ENCODE results near the gene ANO4.

Gene ANO4

DNA sequence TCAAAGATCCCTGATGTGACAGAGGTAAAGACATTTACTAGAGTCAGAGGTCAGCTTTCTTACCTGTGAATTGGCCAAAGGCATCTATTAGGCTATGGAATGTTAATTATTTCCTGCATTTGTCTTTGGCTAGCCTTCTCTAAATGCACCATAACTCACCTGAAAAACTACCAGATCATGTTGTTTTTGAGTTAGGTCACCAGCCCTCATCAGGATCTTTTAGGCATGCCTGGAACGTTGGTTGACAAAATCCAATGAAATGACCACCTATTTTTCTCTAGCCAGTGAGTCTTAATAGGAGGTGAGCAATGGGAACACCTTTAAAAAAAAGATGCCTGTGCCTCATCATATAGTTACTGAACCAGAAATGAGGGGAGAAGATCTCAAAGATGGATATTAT is 46.2 kb downstream of the ANO4 start:
- TF ChIP-seq ZNF8 (CRISPR knock-in tag; IDR thresholded peaks at IDR 0.05): no peak
- no peak for TF ChIP-seq ISL1 (CRISPR knock-in tag; IDR thresholded peaks at IDR 0.05)
- TF ChIP-seq SNAI2 (CRISPR knock-in tag; IDR thresholded peaks at IDR 0.05): no peak
- TF ChIP-seq GLIS3 (CRISPR knock-in tag; IDR thresholded peaks at IDR 0.05): no peak
- TF ChIP-seq, protein P1, sequence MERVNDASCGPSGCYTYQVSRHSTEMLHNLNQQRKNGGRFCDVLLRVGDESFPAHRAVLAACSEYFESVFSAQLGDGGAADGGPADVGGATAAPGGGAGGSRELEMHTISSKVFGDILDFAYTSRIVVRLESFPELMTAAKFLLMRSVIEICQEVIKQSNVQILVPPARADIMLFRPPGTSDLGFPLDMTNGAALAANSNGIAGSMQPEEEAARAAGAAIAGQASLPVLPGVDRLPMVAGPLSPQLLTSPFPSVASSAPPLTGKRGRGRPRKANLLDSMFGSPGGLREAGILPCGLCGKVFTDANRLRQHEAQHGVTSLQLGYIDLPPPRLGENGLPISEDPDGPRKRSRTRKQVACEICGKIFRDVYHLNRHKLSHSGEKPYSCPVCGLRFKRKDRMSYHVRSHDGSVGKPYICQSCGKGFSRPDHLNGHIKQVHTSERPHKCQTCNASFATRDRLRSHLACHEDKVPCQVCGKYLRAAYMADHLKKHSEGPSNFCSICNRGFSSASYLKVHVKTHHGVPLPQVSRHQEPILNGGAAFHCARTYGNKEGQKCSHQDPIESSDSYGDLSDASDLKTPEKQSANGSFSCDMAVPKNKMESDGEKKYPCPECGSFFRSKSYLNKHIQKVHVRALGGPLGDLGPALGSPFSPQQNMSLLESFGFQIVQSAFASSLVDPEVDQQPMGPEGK (CRISPR knock-in tag; IDR thresholded peaks at IDR 0.05; ENCODE audit: borderline replicate concordance): no peak
- no peak for TF ChIP-seq CSDC2 (CRISPR knock-in tag; IDR thresholded peaks at IDR 0.05)
- TF ChIP-seq ESRRG (CRISPR knock-in tag; IDR thresholded peaks at IDR 0.05): no peak
- no peak for TF ChIP-seq ZFP30 (CRISPR knock-in tag; IDR thresholded peaks at IDR 0.05)
- TF ChIP-seq, protein P2, sequence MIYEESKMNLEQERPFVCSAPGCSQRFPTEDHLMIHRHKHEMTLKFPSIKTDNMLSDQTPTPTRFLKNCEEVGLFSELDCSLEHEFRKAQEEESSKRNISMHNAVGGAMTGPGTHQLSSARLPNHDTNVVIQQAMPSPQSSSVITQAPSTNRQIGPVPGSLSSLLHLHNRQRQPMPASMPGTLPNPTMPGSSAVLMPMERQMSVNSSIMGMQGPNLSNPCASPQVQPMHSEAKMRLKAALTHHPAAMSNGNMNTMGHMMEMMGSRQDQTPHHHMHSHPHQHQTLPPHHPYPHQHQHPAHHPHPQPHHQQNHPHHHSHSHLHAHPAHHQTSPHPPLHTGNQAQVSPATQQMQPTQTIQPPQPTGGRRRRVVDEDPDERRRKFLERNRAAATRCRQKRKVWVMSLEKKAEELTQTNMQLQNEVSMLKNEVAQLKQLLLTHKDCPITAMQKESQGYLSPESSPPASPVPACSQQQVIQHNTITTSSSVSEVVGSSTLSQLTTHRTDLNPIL (CRISPR knock-in tag; IDR thresholded peaks at IDR 0.05; ENCODE audit: low read depth): no peak
- no peak for TF ChIP-seq TCF4 (CRISPR knock-in tag; IDR thresholded peaks at IDR 0.05; ENCODE audit: borderline replicate concordance)
- TF ChIP-seq, protein P3, sequence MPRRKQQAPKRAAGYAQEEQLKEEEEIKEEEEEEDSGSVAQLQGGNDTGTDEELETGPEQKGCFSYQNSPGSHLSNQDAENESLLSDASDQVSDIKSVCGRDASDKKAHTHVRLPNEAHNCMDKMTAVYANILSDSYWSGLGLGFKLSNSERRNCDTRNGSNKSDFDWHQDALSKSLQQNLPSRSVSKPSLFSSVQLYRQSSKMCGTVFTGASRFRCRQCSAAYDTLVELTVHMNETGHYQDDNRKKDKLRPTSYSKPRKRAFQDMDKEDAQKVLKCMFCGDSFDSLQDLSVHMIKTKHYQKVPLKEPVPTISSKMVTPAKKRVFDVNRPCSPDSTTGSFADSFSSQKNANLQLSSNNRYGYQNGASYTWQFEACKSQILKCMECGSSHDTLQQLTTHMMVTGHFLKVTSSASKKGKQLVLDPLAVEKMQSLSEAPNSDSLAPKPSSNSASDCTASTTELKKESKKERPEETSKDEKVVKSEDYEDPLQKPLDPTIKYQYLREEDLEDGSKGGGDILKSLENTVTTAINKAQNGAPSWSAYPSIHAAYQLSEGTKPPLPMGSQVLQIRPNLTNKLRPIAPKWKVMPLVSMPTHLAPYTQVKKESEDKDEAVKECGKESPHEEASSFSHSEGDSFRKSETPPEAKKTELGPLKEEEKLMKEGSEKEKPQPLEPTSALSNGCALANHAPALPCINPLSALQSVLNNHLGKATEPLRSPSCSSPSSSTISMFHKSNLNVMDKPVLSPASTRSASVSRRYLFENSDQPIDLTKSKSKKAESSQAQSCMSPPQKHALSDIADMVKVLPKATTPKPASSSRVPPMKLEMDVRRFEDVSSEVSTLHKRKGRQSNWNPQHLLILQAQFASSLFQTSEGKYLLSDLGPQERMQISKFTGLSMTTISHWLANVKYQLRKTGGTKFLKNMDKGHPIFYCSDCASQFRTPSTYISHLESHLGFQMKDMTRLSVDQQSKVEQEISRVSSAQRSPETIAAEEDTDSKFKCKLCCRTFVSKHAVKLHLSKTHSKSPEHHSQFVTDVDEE (CRISPR knock-in tag; IDR thresholded peaks at IDR 0.05): no peak
- TF ChIP-seq OSR1 (CRISPR knock-in tag; IDR thresholded peaks at IDR 0.05): no peak
- TF ChIP-seq ZNF565 (CRISPR knock-in tag; conservative IDR thresholded peaks at IDR 0.05; ENCODE audit: low read depth): no peak
- TF ChIP-seq PPARA (CRISPR knock-in tag; IDR thresholded peaks at IDR 0.05; ENCODE audit: borderline replicate concordance): no peak
- TF ChIP-seq, protein P4, sequence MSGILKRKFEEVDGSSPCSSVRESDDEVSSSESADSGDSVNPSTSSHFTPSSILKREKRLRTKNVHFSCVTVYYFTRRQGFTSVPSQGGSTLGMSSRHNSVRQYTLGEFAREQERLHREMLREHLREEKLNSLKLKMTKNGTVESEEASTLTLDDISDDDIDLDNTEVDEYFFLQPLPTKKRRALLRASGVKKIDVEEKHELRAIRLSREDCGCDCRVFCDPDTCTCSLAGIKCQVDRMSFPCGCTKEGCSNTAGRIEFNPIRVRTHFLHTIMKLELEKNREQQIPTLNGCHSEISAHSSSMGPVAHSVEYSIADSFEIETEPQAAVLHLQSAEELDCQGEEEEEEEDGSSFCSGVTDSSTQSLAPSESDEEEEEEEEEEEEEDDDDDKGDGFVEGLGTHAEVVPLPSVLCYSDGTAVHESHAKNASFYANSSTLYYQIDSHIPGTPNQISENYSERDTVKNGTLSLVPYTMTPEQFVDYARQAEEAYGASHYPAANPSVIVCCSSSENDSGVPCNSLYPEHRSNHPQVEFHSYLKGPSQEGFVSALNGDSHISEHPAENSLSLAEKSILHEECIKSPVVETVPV (CRISPR knock-in tag; IDR thresholded peaks at IDR 0.05): no peak
- no peak for TF ChIP-seq ZNF70 (CRISPR knock-in tag; IDR thresholded peaks at IDR 0.05)
- TF ChIP-seq ARNTL (CRISPR knock-in tag; IDR thresholded peaks at IDR 0.05; ENCODE audit: borderline replicate concordance, low read depth): no peak
- no peak for TF ChIP-seq ZC3H10 (CRISPR knock-in tag; IDR thresholded peaks at IDR 0.05)
- TF ChIP-seq TOX (CRISPR knock-in tag; IDR thresholded peaks at IDR 0.05; ENCODE audit: borderline replicate concordance): no peak
- TF ChIP-seq BACH2 (CRISPR knock-in tag; IDR thresholded peaks at IDR 0.05; ENCODE audit: borderline replicate concordance): no peak
- no peak for ATAC-seq

DNA sequence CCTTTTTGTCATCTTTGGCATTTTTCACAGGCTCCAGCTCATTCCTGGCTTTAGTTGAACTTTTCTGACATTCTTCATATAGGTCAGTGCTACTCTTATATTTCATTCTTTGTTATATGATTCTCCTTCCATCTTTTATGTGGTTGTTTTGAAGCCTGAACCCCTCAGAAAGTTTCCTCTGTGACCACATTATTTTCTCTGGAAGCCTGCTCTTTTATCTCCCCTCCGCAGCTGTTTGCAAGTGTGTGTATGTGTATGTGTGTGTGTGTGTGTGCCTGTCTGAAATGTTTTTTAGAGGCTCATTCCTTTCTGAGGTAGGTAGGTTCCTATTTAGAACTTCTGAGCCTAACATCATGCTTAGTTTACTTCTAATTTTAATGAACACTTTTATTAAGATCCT is 47.6 kb downstream of the ANO4 start:
- no peak for TF ChIP-seq PPARA (CRISPR knock-in tag; IDR thresholded peaks at IDR 0.05; ENCODE audit: borderline replicate concordance)
- no peak for TF ChIP-seq ZNF565 (CRISPR knock-in tag; conservative IDR thresholded peaks at IDR 0.05; ENCODE audit: low read depth)
- TF ChIP-seq ZNF70 (CRISPR knock-in tag; IDR thresholded peaks at IDR 0.05): no peak
- TF ChIP-seq SNAI2 (CRISPR knock-in tag; IDR thresholded peaks at IDR 0.05): no peak
- TF ChIP-seq RARB (CRISPR knock-in tag; IDR thresholded peaks at IDR 0.05): no peak
- TF ChIP-seq ZNF8 (CRISPR knock-in tag; IDR thresholded peaks at IDR 0.05): no peak
- TF ChIP-seq ARNTL (CRISPR knock-in tag; IDR thresholded peaks at IDR 0.05; ENCODE audit: borderline replicate concordance, low read depth): no peak
- TF ChIP-seq, protein P1 (CRISPR knock-in tag; IDR thresholded peaks at IDR 0.05; ENCODE audit: borderline replicate concordance): no peak
- no peak for TF ChIP-seq CSDC2 (CRISPR knock-in tag; IDR thresholded peaks at IDR 0.05)
- TF ChIP-seq ZFP3 (CRISPR knock-in tag; IDR thresholded peaks at IDR 0.05): no peak
- no peak for TF ChIP-seq ISL1 (CRISPR knock-in tag; IDR thresholded peaks at IDR 0.05)
- TF ChIP-seq, protein P4 (CRISPR knock-in tag; IDR thresholded peaks at IDR 0.05): no peak
- TF ChIP-seq TOX (CRISPR knock-in tag; IDR thresholded peaks at IDR 0.05; ENCODE audit: borderline replicate concordance): no peak
- no peak for TF ChIP-seq ZC3H10 (CRISPR knock-in tag; IDR thresholded peaks at IDR 0.05)
- no peak for TF ChIP-seq OSR1 (CRISPR knock-in tag; IDR thresholded peaks at IDR 0.05)
- TF ChIP-seq ESRRG (CRISPR knock-in tag; IDR thresholded peaks at IDR 0.05): no peak
- TF ChIP-seq BACH2 (CRISPR knock-in tag; IDR thresholded peaks at IDR 0.05; ENCODE audit: borderline replicate concordance): no peak
- no peak for TF ChIP-seq TCF4 (CRISPR knock-in tag; IDR thresholded peaks at IDR 0.05; ENCODE audit: borderline replicate concordance)
- no peak for TF ChIP-seq ZFP30 (CRISPR knock-in tag; IDR thresholded peaks at IDR 0.05)
- TF ChIP-seq, protein P3 (CRISPR knock-in tag; IDR thresholded peaks at IDR 0.05): no peak
- ATAC-seq: no peak
